ENCODE results near the gene TANGO2. TPM values are rescaled to one million over a fixed set of nuclear protein-coding genes. Genes with fewer than 3 reads are reported as not detected.

Gene TANGO2
- total RNA-seq, 1 experiment from 2014 or later = 14.6 TPM

- H4K20me1 ChIP-seq (ENCODE audit: control insufficient read depth, insufficient read depth, insufficient read length) = no peaks in the 10 kb centered on the region
- peak overlapping the region; percentile 48 to 63; a peak in 3 of 5 replicates for H3K4me3 Mint-ChIP-seq
- H3K9me3 Mint-ChIP-seq = no peaks in the 10 kb centered on the region
- H3K27me3 ChIP-seq (ENCODE audit: insufficient read depth, low read length) = peaks cover 31% of the 10 kb centered on the region
- H3K23me2 ChIP-seq (ENCODE audit: insufficient read length, low read depth, low read length, poor library complexity, severe bottlenecking) = peaks cover 13% of the 10 kb centered on the region
- peak overlapping the region; percentile 17 for H3K4me2 ChIP-seq (ENCODE audit: insufficient read depth, insufficient read length, low read length)
- no peak overlapping the region for H3K9ac ChIP-seq (ENCODE audit: extremely low read depth, insufficient read length, low read length)
- H2AK5ac ChIP-seq (ENCODE audit: insufficient read length, low read length) = no peak overlapping the region
- no peak overlapping the region for H4K5ac ChIP-seq (ENCODE audit: insufficient read length, low read depth, low read length)
- no peak overlapping the region for H3K14ac ChIP-seq (ENCODE audit: insufficient read depth, low read length)
- H3K56ac ChIP-seq (ENCODE audit: insufficient read length, low read depth, low read length) = no peak overlapping the region
- H2BK5ac ChIP-seq (ENCODE audit: insufficient read length, low read length) = no peak overlapping the region
- WGBS (ENCODE audit: extremely low coverage, insufficient read length, low lambda C conversion rate) = no CpG with 5 or more reads among the region's 101 CpGs
- H3K27ac ChIP-seq (ENCODE audit: insufficient read length, low read depth, low read length) = no peak overlapping the region
- no peaks in the 10 kb centered on the region for H3K79me1 ChIP-seq (ENCODE audit: insufficient read depth, low read depth, low read length, poor library complexity, severe bottlenecking)
- no peak overlapping the region for H3K4ac ChIP-seq (ENCODE audit: low read depth, low read length)
- no peak overlapping the region for H2BK15ac ChIP-seq (ENCODE audit: low read depth, low read length)
- H3K23ac ChIP-seq (ENCODE audit: insufficient read length, low read depth, low read length) = no peak overlapping the region
- peaks cover 5 to 10% of the 10 kb centered on the region in 2 experiments for H3K4me1 Mint-ChIP-seq
- no peak overlapping the region for H4K91ac ChIP-seq (ENCODE audit: insufficient read length, low read depth, low read length)
- no peak overlapping the region for H3T11ph ChIP-seq (ENCODE audit: low read length)
- H3K27me3 Mint-ChIP-seq (ENCODE audit: low read depth) = peaks cover 54% of the 10 kb centered on the region
- H2BK120ac ChIP-seq (ENCODE audit: low read depth, low read length, poor library complexity, severe bottlenecking) = no peak overlapping the region
- H2BK12ac ChIP-seq (ENCODE audit: insufficient read length, low read depth, low read length) = no peak overlapping the region
- no peaks in the 10 kb centered on the region for H3K4me1 ChIP-seq (ENCODE audit: insufficient read depth, low read length)
- peaks cover 0 to 2% (median 0%) of the 10 kb centered on the region in 3 experiments; a peak in 3 of 7 replicates for H3K36me3 Mint-ChIP-seq (ENCODE audit: insufficient read depth in 1 of 3, low read depth in 3 of 3)
- H2AFZ ChIP-seq (ENCODE audit: low read length) = no peak overlapping the region
- H4K8ac ChIP-seq (replicated peaks; ENCODE audit: insufficient read length, low read depth, low read length) = no peak overlapping the region
- H2BK20ac ChIP-seq (ENCODE audit: low read depth, low read length, poor library complexity, severe bottlenecking) = no peak overlapping the region
- no peak overlapping the region for H3K27ac Mint-ChIP-seq
- no peak overlapping the region for H3K18ac ChIP-seq (ENCODE audit: insufficient read length, low read depth, low read length)
- no peaks in the 10 kb centered on the region for H3K79me2 ChIP-seq (ENCODE audit: insufficient read depth, low read length)
- no peak for TF ChIP-seq CTCF (conservative IDR thresholded peaks at IDR 0.05)
- no peaks in the 10 kb centered on the region for H3K9me3 ChIP-seq (ENCODE audit: control insufficient read depth, low read depth, low read length)
- DNase-seq = peak; percentile 58
Observed at GRCh38 chr22:20015971-20016733, 4.8 kb upstream of the TANGO2 start.
